Measurements from ENCODE around the gene RIN3. TPM values are rescaled to one million over a fixed set of nuclear protein-coding genes. Genes with fewer than 3 reads are reported as not detected.

Gene RIN3
- total and polyA plus RNA-seq, 10 of the 15 experiments (the other 5 are each of a cell fraction or from before 2014, with no cell fraction given), result 0.91 to 23.3 (median 6.3) TPM

DNA sequence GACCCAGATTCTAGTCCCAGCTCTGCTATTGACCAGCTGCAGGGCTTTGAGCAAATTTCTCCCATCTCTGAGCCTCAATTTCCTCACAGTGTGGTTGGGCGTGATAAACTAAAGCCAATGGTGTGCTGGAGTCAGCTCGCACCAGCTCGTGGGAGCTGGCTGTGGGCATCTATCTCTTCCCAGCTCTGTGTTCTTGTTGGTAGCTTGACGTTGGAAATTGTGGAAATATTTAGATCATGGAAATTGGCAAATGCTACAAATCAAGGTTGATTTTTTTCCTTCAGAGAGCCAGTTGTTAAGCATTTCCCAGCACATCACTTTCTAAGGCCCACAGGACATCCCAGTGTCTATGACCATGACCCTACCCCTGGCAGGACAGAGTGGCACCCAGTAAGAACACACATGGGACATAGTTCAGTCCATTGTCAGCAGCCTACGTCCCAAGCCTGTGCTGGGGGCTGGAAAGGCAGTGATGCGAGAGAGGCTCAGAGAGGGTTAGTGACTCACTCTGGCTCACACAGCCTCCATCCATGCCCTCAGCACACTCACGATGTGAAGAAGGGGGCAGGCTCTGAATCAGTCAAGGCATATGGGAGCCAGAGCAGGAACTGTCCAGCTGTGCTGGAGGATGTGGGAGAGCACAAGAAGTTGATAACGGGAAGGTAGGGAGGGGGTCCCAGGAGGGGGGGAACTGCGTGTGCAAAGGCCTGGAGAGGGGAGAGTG is 157.2 kb downstream of the RIN3 start:
- ATAC-seq (no peak), FAIRE-seq (no peak), DNase-seq (ENCODE audit: low read depth, low spot score) (no peak)
- no peaks in the 10 kb centered on the region for H3K79me2 ChIP-seq (ENCODE audit: control insufficient read depth, insufficient read depth, low read length)
- intact Hi-C loops (cut with micrococcal nuclease; ENCODE audit: unreplicated experiment), result no loop called here
- ChIA-PET POLR2A (interaction anchor here (0.7 to 1.3 kb wide), 5 partner anchors 11 to 125 kb away, joined by 3 to 4 read pairs (median 3); no protein-coding TSS in a partner anchor), RAD21 (ENCODE audit: unreplicated experiment) (interaction anchor here (1.1 to 1.7 kb wide), 6 partner anchors 11 to 211 kb away, joined by 3 to 6 read pairs (median 4); no protein-coding TSS in a partner anchor), SMC1A (ENCODE audit: uncharacterized antibody, unreplicated experiment) (interaction anchor here (1.1 to 2.0 kb wide), 6 partner anchors 13 to 87 kb away, joined by 4 to 7 read pairs (median 5); no protein-coding TSS in a partner anchor), CTCF (interaction anchor here (0.7 to 1.2 kb wide), 5 partner anchors 10 to 88 kb away, joined by 3 to 4 read pairs (median 3); no protein-coding TSS in a partner anchor)
- peaks cover 32% of the 10 kb centered on the region for H3K4me1 ChIP-seq (ENCODE audit: control insufficient read depth, insufficient read depth, low read length)
- H3K36me3 ChIP-seq (ENCODE audit: control insufficient read depth in 2 of 2, insufficient read depth in 2 of 2, low read length in 1 of 2), result peaks cover 0 to 2% of the 10 kb centered on the region in 2 experiments; a peak in 2 of 4 replicates
- no peak overlapping the region for H3K9ac ChIP-seq (ENCODE audit: control insufficient read depth, insufficient read depth, low read length)
- H3K4me2 ChIP-seq (ENCODE audit: control insufficient read depth, insufficient read depth), result no peak overlapping the region
- BruUV-seq (replicated peaks), result no TSS peak
- H3K4me3 ChIP-seq, result no peak overlapping the region
- no peaks in the 10 kb centered on the region for H4K20me1 ChIP-seq (ENCODE audit: control insufficient read depth, insufficient read depth)
- H3K9me3 ChIP-seq (replicated peaks; ENCODE audit: control insufficient read depth, insufficient read depth, low read length), result no peaks in the 10 kb centered on the region
- in situ Hi-C loops (cut with MboI), result no loop called here
- H3K27me3 ChIP-seq (replicated peaks in 1 of 2; ENCODE audit: control insufficient read depth in 2 of 2, insufficient read depth in 2 of 2, low read length in 1 of 2), result no peaks in the 10 kb centered on the region
- no peak overlapping the region for H2AFZ ChIP-seq (ENCODE audit: control insufficient read depth, low read depth, low read length)
- H3K27ac ChIP-seq (ENCODE audit: control insufficient read depth, insufficient read depth), result no peak overlapping the region
- WGBS (ENCODE audit: insufficient coverage, insufficient replicate concordance, low lambda C conversion rate, missing lambda C conversion rate), result 75% methylated on average over 8 of the region's 9 CpGs
- no peak for TF ChIP-seq GATAD2B (conservative IDR thresholded peaks at IDR 0.05; ENCODE audit: low read depth)
- TF ChIP-seq CBX5 (IDR thresholded peaks at IDR 0.05; ENCODE audit: low read depth), result no peak
- TF ChIP-seq, protein P1, sequence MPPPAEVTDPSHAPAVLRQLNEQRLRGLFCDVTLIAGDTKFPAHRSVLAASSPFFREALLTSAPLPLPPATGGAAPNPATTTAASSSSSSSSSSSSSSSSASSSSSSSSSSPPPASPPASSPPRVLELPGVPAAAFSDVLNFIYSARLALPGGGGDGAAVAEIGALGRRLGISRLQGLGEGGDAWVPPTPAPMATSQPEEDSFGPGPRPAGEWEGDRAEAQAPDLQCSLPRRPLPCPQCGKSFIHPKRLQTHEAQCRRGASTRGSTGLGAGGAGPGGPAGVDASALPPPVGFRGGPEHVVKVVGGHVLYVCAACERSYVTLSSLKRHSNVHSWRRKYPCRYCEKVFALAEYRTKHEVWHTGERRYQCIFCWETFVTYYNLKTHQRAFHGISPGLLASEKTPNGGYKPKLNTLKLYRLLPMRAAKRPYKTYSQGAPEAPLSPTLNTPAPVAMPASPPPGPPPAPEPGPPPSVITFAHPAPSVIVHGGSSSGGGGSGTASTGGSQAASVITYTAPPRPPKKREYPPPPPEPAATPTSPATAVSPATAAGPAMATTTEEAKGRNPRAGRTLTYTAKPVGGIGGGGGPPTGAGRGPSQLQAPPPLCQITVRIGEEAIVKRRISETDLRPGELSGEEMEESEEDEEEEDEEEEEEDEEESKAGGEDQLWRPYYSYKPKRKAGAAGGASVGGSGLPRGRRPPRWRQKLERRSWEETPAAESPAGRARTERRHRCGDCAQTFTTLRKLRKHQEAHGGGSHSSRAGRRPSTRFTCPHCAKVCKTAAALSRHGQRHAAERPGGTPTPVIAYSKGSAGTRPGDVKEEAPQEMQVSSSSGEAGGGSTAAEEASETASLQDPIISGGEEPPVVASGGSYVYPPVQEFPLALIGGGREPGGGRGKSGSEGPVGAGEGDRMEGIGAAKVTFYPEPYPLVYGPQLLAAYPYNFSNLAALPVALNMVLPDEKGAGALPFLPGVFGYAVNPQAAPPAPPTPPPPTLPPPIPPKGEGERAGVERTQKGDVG (CRISPR knock-in tag; IDR thresholded peaks at IDR 0.05), result no peak
- TF ChIP-seq CREM (IDR thresholded peaks at IDR 0.05; ENCODE audit: low read depth), result no peak
- TF ChIP-seq ATF7 (IDR thresholded peaks at IDR 0.05; ENCODE audit: low read depth), result no peak
- TF ChIP-seq, protein P2, sequence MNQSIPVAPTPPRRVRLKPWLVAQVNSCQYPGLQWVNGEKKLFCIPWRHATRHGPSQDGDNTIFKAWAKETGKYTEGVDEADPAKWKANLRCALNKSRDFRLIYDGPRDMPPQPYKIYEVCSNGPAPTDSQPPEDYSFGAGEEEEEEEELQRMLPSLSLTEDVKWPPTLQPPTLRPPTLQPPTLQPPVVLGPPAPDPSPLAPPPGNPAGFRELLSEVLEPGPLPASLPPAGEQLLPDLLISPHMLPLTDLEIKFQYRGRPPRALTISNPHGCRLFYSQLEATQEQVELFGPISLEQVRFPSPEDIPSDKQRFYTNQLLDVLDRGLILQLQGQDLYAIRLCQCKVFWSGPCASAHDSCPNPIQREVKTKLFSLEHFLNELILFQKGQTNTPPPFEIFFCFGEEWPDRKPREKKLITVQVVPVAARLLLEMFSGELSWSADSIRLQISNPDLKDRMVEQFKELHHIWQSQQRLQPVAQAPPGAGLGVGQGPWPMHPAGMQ (IDR thresholded peaks at IDR 0.05; ENCODE audit: borderline replicate concordance), result no peak
- TF ChIP-seq MEF2A (IDR thresholded peaks at IDR 0.05; ENCODE audit: insufficient read depth, low read depth, low read length), result no peak
- TF ChIP-seq ZNF274 (IDR thresholded peaks at IDR 0.05; ENCODE audit: insufficient read depth, insufficient read length), result no peak
- no peak for TF ChIP-seq ZNF24 (IDR thresholded peaks at IDR 0.05)
- TF ChIP-seq BMI1 (IDR thresholded peaks at IDR 0.05; ENCODE audit: borderline replicate concordance), result no peak
- TF ChIP-seq CBFB (IDR thresholded peaks at IDR 0.05; ENCODE audit: low read depth), result no peak
- no peak for TF ChIP-seq BACH1 (IDR thresholded peaks at IDR 0.05; ENCODE audit: borderline replicate concordance)
- TF ChIP-seq ZSCAN29 (IDR thresholded peaks at IDR 0.05), result no peak
- TF ChIP-seq SRF (IDR thresholded peaks at IDR 0.05; ENCODE audit: low read depth in 2 of 2, low read length in 2 of 2), result no peak
- TF ChIP-seq, protein P3, sequence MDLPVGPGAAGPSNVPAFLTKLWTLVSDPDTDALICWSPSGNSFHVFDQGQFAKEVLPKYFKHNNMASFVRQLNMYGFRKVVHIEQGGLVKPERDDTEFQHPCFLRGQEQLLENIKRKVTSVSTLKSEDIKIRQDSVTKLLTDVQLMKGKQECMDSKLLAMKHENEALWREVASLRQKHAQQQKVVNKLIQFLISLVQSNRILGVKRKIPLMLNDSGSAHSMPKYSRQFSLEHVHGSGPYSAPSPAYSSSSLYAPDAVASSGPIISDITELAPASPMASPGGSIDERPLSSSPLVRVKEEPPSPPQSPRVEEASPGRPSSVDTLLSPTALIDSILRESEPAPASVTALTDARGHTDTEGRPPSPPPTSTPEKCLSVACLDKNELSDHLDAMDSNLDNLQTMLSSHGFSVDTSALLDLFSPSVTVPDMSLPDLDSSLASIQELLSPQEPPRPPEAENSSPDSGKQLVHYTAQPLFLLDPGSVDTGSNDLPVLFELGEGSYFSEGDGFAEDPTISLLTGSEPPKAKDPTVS (IDR thresholded peaks at IDR 0.05; ENCODE audit: low read depth, low read length), result no peak
- no peak for TF ChIP-seq SREBF2 (IDR thresholded peaks at IDR 0.05; ENCODE audit: low read length)
- no peak for TF ChIP-seq MTA2 (IDR thresholded peaks at IDR 0.05; ENCODE audit: low read depth)
- TF ChIP-seq SUPT20H (IDR thresholded peaks at IDR 0.05; ENCODE audit: borderline replicate concordance, control insufficient read depth, low read depth, low read length), result no peak
